ENCODE results near the gene C18orf54.
"Not testable (repeated sequence)": the region's sequence is repeated elsewhere in the genome, so short reads cannot be mapped to it uniquely, and the experiment has no call there.

Gene C18orf54

DNA sequence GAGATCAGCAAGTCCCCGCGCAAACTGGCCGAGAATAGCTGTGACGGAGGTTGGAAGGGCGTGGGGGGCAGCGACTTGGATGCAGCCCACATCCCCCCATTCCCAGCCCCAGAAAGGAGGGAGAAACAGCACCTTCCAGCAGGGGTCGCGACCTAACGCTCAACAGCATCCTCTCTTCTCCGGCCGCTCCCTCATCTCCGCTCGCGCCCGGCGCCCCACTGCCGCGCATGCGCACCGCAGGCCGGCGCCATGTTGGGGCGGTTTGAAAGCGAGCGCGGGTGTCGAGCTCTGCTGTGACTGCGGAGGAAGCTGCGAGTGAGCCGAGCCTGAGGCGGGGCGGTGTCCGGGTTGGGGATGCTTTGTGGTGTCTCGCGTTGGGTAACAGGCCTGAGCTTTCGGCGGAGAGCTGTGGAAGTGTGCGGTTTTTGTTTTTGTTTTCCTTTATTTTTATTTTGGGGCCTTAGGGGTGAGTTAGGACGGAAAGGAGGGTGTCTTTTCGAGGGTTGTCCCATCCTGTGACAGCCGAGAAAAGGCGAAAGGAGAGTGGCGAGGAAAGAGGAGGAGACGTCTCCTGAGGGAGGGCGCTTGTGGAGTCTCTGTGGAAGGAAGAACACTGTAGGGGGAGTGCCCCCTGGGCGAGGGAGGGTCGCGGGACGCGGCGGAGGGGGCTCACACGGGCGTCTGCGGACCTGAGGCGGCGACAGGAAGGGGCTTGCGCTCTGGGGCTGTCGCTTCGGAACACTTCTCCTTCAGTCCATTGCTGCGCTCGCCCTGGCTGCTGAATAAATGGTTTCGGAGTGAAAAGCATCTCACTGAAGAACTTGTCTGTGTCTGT is at the start of gene C18orf54, which contains the start of gene STARD6:
Gene C18orf54 (plus strand): TSS at position 247 of the 835 bp plus-strand sequence. CDS start 2,667 bp downstream, outside the sequence.
Gene STARD6 (minus strand): TSS at position 199 of the 835 bp plus-strand sequence. CDS start 3,285 bp downstream, outside the sequence.
- DNase-seq: peak; percentile 85

DNA sequence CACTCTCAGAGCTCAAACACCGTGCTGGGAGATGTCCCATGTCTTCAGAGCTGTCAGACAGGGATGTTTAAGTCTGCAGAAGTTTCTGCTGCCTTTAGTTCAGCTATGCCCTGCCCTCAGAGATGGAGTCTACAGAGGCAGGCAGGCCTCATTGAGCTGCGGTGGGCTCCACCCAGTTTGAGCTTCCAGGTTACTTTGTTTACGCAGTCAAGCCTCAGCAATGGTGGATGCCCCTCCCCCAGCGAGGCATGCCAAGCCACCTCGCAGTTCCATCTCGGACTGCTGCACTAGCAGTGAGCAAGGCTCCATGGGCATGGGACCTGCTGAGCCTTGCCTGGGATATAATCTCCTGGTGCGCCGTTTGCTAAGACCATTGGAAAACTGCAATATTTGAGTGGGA is 48.1 kb upstream of the C18orf54 start:
- DNase-seq: not testable (repeated sequence)

DNA sequence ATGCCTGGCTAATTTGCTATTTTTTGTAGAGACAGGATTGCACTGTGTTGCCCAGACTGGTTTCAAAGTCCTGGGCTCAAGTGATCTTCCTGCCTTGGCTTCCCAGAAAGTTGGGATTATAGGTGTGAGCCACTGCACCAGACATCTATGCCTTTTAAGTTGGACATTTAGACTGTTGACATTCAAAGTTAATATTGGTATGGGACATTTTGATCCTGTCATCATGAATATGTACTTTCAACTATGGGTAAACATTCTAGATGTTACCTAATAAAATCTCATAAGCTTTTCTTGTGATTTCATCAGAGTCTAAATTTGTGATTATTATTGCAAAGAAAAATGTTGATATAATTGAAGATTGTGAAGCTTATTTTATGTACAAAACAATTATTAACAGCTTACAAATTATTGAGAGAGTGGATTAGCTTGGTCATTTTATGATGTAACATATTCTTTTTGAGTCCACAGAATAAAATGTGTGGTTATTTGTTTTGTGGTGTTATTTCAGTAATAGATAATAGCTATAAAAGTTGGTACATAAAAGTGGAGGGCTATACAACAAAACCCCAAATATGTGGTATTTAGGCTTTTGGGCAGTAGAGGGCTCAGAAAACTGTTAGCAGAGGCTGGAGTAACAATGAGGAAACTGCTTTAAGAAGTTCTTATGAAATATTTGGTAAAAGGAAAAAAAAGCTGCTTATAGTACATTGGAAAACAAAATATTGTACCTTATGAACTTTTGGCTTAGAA is 41.5 kb upstream of the C18orf54 start:
- no peak for DNase-seq

DNA sequence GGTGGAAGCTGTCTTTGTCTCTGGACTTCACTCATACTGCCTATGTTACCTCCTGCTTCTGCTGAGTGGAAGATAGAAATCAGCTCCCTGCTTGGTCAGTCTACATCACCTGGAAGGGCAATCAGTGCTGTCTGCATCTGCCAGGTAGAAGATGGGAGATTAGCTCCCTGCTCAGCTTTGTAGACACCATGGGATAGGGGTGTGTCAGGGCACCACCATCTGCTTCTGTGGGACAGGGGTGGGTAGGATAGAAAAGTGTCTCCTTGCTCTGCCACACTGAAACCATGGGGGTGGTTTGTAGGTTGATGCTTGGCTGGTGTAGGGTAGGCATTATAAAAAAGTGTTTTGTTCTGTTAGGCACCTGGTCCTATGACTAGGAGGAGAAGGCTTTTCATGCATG is 34.1 kb upstream of the C18orf54 start:
- DNase-seq: no peak

DNA sequence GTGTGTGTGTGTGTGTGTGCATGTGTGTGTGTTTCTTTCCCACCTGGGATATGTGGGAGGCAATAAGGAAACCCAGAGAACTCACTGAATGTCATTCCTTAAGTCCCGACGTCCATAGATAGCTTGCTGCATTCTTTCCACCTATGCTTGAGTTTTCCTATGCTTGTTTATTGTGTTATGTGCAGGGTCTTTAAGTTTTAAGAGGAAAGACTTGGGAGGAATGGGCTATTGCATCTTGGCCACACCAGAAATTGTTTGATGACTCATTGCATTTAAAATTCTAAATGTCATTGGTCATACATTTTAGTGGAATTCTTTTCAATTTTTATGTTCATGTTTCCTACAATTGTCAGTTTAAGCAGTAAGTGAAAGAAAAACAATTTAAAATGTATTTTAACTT is 33.7 kb upstream of the C18orf54 start:
- DNase-seq: no peak

DNA sequence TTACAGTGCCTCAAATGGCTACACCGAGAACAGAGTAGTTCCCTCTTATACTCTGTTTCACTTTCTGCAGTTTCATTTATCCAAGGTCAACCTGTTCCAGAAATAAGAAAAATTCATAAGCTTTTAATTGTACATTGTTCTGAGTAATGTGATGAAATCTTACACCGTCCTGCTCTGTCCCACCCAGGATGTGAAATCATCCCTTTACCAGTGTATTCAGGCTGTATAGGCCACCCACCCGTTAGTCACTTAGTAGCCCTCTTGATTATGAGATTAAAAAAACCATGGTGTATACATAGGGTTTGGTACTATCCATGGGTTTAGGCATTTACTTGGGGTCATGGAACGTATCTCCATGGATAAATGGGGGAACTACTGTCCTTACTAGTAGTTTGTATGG is 29.9 kb upstream of the C18orf54 start:
- DNase-seq: no peak

DNA sequence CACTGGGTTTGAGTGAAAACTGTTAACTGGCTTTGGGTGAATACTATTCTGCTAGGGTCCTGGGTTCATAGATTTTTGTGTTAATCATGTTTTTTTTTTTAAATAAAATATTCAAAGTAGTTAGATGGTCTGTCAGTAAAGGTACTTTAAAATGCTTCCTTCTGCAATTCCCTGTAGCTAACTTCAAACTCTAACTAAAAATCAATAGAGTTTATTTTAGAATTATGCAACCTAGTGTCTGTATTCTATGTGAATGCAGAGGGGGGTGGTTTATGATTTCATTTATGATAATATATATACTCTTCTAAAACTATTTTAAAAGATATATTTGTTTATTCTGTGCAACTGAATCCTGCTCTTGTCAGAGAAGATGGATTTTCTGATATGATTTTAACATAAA is 27.9 kb upstream of the C18orf54 start:
- no peak for DNase-seq

DNA sequence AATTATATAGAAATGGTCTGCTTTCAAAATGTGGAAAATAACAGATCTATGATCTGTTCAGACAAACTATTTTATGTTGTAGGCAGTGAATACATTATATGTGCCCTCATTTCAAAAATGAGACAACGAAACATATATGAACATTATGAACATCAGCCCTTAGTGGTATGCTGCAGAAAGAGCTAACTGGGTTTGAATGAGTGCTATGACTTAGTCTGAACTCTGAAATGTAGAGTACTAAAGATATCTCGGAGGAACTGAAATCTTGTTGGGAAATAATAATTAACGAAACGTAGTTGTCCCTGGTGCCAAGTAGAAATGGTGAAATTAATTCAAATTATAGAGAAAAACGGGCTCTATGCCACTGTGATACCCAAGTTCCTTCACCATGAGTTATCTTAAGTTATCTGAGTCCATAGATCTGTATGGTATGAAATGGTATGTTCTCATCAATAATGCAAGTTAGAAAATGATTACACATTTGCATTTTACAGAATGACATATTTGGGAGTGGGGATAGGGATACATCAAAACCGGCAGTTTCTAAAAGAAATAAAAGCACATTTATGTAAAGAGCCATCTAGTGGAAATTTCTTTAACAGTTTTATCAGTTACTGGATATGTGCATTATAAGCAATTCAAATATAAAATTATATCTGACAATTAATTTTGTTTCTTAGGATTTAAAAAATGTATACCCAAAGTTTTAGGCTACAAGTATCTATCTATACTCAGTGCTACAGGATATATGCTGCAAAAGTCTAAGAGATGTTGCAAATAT is 26.7 kb upstream of the C18orf54 start:
- no peak for DNase-seq

DNA sequence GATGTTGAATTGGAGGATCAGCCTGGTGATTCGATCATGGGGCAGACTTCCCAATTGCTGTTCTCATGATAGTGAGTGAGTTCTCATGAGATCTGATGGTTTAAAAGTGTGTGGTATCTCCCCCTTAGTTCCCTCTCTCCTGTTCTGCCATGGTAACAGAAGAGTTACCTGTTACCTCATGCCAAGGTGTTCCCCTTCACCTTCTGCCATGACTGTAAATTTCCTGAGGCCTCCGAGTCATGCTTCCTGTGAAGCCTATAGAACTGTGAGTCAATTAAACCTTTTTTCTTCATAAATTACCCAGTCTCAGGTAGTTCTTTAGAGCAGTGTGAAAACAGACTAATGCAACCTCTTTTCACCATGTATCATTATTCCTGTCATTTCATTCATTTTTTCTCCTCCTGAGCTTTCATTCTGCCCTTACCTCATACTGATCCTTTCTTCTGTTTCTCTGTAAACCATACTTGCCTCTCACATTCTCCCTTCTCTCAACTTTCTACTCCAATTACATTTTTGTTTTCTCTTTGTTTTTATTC is 22.0 kb upstream of the C18orf54 start:
- DNase-seq: no peak

DNA sequence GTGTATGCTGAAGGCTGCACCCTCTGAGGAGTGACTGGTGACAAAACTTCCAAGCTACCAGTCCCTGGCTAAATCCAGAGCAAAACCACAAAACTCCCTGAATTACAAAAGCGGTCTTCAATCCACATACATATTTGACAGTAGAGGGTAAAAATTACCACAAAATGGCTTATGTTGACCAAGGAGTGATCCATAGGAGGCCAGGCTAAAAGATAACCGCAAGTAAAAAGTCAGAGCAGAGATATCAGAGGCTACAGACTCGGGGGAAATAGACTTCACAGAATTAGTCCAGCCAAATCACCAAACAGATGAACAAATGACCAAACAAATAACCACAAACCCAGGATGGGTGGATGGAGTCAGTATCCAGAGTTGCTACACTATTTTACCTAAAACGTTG is 19.5 kb upstream of the C18orf54 start:
- no peak for DNase-seq

DNA sequence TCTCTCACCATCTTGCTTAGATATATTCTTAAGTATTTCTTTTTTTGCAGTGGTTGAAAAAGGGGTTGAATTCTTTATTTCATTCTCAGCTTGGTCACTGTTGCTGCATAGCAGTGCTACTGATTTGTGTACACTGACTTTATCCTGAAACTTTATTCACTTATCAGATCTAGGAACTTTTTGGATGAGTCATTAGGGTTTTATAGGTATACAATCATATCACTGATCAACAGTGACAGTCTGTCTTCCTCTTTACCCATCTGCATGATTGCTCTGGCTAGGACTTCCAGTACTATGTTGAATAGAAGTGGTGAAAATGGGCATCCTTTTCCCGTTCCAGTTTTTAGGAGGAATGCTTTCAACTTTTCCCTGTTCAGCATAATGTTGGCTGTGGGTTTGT is 6.5 kb upstream of the C18orf54 start:
- no peak for DNase-seq

DNA sequence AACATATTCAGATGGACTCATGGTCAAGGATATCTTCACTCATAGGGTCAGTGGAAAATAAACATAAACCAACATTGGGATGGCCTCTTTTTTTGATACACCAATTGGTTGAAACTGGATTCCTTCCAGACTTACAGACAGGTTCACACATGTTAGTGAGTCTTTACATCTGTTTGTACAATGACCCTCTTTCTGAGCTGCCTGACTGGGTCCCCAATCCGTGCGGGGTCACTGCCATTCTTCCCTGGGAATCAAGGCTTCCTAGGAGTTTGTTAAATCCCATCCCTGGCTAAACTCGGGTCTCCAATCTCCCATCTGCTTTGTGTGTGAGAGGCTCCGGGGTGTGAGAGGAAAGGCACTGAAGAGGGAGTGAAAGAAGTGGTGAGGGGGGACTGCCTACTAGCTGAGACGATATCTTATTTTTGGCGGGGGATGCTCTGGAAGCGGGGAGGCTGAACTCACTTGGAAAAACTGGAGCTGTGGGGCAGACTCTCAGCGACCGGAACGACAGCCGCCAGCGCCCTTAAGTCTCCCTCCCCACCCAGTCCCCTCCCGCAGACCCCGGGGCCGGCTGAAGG is 535 bp upstream of the C18orf54 start:
- no peak for DNase-seq

DNA sequence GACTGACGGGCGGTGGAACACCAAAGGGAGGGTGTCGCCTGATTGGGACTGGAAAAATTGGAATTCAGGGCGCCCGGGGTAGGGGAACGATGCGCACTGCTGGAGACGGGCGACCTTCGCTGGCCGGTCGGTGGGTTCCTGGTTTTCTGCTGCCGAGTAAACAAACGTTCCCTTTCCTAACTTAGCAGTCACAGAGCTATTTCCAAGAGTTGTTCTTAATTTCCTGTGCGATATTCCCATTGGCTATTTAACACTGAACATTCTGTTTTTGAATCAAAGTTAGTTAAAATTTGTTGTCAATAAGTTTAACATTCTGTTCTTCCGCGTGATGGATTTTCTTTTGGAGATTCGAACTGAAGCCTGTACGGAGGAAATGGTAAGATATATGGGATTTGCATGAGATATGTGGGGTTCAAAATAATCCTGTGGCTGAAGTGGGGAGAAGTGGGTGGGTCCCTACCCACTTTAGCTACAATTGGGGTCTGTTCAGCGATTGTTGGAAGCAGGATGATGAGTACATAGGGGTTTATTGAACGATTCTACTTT is 862 bp downstream of the C18orf54 start:
- DNase-seq: no peak

DNA sequence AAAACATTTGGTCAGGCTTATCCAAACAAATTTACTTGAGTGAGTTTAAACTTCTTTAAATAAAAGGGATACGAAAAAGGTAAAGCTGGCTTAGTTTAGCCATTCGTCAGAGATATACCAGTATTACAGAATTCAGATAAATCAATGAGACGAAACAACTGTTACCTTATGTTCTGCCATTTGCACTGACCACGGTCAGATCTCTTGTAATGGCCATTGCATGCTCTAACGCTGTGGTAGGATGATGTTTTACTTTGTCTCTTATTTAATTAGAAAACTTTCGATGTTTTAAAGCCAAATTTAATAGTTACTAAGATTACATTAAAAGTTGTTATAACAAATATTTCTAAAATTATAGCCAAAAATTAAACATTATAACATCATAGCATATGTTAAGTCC is 1.5 kb downstream of the C18orf54 start:
- no peak for DNase-seq

DNA sequence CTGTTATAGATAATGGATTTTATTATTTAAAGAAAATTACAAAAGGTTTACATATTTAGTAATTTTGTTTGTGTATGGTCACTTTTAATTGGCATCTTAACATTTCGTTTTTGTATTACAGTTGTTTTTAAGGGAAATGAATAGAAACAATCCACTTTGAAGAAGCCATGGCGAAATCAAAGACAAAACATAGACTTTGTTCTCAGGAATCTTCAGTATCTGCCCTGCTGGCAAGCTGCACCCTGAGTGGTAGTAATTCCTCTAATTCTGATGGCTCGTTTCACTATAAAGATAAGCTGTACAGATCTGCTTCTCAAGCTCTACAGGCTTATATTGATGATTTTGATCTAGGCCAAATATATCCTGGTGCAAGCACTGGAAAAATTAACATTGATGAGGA is 2.7 kb downstream of the C18orf54 start:
- DNase-seq: no peak

DNA sequence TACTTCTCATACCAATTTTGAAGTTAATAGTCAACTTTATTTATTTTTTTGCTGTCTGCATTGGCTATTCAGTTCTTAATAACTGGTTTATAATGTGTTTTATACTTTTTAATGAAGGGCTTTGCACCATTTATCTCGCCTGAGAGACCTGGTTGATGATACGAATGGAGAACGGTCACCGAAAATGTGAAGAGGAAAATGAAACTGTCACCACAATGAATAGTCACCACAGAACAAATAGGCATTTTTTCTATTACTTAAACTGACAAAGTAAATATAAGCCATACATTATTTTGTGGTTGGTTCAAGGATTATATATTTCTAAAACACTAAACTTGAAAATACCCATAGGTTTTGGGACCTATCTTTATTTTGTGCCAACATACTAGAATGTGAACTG is 20.4 kb downstream of the C18orf54 start:
- no peak for DNase-seq

DNA sequence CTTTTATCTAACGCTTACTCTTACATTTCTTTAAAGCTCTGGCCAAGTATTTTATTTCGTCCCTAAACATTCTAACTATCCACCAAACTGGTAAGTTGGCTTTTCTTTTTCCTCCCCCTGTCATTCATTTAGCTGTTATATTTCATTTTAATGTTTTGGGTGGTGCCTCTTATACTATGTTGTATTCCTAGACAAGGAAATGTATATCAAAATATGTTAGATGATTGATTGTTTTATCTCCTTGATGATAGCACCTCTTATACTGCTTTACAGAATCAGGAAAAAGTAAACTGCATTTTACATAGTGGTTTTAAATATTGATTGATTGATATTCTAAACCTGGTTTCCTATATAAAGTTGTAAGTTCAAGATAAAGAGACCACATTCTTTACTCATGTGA is 23.9 kb downstream of the C18orf54 start:
- no peak for DNase-seq

DNA sequence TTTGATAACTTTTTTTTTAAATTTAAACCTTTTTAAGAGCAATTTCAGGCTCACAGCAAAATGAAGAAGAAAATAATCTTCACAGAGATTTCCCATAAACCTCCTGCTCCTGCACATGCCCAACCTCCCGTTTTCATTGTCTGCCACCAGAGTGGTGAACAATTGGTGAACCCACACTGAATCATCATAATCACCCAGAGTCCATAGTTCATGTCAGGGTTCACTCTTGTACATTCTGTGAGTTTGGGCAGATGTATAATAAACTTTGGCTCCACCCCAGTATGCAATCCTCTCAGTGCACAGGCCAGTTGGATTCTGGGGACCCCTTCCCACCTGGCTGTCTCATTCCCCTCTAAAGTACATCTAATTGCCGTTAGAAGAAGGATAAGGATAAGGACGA is 24.4 kb downstream of the C18orf54 start:
- no peak for DNase-seq

DNA sequence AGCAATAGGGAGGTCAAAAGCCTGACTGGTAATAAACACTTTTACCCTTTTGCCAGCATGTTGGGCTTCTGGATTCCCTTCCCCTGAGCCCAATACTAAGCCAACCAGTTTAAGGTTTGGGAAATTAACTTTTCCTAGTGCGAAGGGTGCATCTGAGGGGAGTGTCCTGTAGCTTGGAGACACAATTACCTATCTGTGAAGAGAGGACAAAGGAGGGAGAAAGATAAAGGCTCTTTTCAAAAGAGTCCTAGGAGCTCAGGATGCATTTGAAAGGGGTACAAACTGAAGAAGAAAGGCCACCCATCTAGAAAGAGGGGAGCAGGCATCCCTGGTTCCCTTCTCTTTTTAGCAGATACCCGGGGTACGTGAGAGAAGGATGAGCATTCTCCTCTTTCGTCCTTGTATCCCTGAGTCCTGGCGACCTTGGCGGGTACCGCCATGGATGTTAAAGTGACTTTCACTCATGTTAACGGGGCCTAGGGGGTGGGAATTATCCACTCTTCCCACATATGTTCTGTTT is 25.1 kb downstream of the C18orf54 start:
- no peak for DNase-seq

DNA sequence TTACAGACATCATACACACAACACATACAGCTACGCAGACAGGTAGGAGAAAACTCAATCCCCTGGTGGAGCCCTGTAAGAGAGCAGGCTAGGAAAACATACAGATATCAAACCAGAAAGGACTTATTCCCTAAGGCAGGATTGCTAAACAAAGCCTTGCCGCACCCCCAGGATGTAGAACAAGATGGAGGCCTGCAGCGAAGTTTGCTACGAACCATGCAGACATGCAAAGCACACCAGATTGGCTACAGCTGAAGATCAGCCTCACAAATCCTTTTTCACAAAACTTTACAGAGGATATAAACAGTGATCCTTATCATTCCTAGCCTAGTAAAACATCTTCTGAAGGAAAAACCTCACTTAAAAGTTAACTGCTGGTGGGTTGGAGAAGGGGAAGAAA is 28.3 kb downstream of the C18orf54 start:
- no peak for DNase-seq

DNA sequence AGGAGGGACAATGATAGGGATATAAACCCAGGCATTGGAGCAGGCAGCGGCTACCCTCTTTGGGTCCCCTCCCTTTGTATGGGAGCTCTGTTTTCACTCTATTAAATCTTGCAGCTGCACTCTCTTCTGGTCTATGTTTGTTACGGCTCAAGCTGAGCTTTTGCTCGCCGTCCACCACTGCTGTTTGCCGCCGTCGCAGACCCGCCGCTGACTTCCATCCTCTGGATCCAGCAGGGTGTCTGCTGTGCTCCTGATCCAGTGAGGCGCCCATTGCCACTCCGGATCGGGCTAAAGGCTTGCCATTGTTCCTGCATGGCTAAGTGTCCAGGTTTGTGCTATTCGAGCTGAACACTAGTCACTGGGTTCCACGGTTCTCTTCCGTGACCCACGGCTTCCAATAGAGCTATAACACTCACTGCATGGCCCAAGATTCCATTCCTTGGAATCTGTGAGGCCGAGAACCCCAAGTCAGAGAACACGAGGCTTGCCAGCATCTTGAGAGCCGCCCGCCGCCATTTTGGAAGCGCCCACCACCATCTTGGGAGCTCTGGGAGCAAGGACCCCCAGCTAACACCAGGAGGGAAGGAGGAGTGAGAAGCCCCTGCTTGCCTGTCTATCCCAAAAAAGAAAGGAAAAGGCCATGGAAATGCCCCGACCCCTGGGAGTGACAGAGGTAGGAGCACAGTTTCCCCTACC is 29.2 kb downstream of the C18orf54 start:
- not testable (repeated sequence) for DNase-seq
